Body of pancreas (tissue), 4 donors: ENCODE measurements around the gene MMP25. TPM values are rescaled to one million over a fixed set of nuclear protein-coding genes. Genes with fewer than 3 reads are reported as not detected.

Experiments used
- ATAC-seq: fragments of 150-250 bp; one replicate; pipeline ENCODE4 v1.9.1; 2016
- DNase-seq, 4 donors: peaks; one replicate each; pipeline ENCODE4 v3.0.0-alpha.2; 2019
- H3K27ac ChIP-seq, 4 donors: fragments of 200-600 bp; sonication (generic); 1 replicate in 3 of 4; 2 replicates in 1 of 4; pipeline versions ENCODE4 v1.5.1 to v1.6.1; 2016 to 2019; ENCODE audit warnings: mild to moderate bottlenecking in 1 of 4, mixed read lengths in 1 of 4, moderate library complexity in 1 of 4
- H3K27me3 ChIP-seq, 2 donors: fragments of 200-600 bp; sonication (generic); one replicate each; pipeline ENCODE4 v1.6.0; 2016; ENCODE audit warnings: mild to moderate bottlenecking in 1 of 2
- H3K36me3 ChIP-seq, 2 donors: fragments of 200-600 bp; sonication (generic); replicated peaks in 1 of 2; 2 replicates each; pipeline ENCODE4 v1.5.1; 2016; ENCODE audit warnings: low read depth in 2 of 2; ENCODE audit not compliant: insufficient read depth in 1 of 2
- H3K4me1 ChIP-seq: fragments of 200-600 bp; sonication (generic); one replicate; pipeline ENCODE4 v1.6.0; 2016
- H3K4me3 ChIP-seq, 2 donors: fragments of 200-600 bp; sonication (generic); 1 replicate in 1 of 2; 2 replicates in 1 of 2; pipeline ENCODE4 v1.5.1; 2016 to 2019
- H3K9me3 ChIP-seq, 3 donors: fragments of 200-600 bp; sonication (generic); 1 replicate in 2 of 3; 2 replicates in 1 of 3; pipeline ENCODE4 v1.5.1; 2016
- POLR2A ChIP-seq, 3 donors: fragments of 450-650 bp; IDR thresholded peaks; one replicate each; pipeline ENCODE4 v1.6.1; 2016; ENCODE audit warnings: antibody characterized with exemption in 3 of 3, mild to moderate bottlenecking in 2 of 3
- WGBS, 2 donors: methylation state at CpG; one replicate each; pipeline ENCODE4 v1.1.5; 2017; 5-methylcytosine and 5-hydroxymethylcytosine counted together
- intact Hi-C: fragments of 100-400 bp; cut with DNase I; formaldehyde crosslinking; loops from one replicate; pipeline ENCODE4 v1.15.1; 2023
- total RNA-seq, 2 donors: library from RNA; depleted of rRNA; stranded (reverse); fragments of >200 nt; gene quantifications; one replicate each; pipeline ENCODE4 v1.1.0, GENCODE V29; 2016
- TF ChIP-seq, protein P1 (sequence below), 7 experiments: fragments of 450-650 bp in 4 of 7; fragments of 200-600 bp in 3 of 7; sonication (generic) in 3 of 7; IDR thresholded peaks; one replicate each; pipeline ENCODE4 v1.5.1; 2016 to 2019; ENCODE audit warnings: antibody characterized with exemption in 7 of 7

MMP25 gene
- total RNA-seq, 2 donors from 2014 or later = under 0.01 to 0.99 TPM

DNA sequence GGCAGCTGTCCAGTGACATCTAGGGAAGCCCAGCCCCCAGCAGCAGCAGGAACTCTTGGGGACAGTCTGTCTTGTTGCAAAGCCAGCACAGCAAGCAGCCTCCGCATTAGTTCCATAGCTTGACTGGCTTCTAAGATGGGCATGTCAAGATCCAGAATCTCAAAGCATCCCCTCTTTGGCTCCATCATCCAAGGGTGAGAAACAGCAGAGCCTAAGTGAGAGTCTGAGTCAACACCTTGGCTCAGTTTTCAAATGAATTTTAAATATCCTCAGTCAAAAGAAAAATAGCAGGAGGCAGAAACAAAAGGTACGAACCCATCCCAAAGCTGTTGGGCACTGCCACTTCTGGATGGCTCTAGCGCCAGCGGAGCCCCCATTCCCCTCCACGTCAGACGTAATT, 31.4 kb upstream of the MMP25 start:
- Histone ChIP-seq H3K27me3 (no peaks in the 10 kb centered on the region), H3K4me1 (peaks cover 67% of the 10 kb centered on the region), H3K27ac (no peak overlapping the region), H3K4me3 (no peak overlapping the region), H3K36me3 (no peaks in the 10 kb centered on the region), H3K9me3 (no peaks in the 10 kb centered on the region)
- 88 to 89% methylated on average over 6 of the region's 6 CpGs for WGBS, 2 donors
- DNase-seq = no peak
- intact Hi-C loops = no loop called here
- TF ChIP-seq POLR2A (IDR thresholded peaks at IDR 0.05) = no peak
- TF ChIP-seq, protein P1, sequence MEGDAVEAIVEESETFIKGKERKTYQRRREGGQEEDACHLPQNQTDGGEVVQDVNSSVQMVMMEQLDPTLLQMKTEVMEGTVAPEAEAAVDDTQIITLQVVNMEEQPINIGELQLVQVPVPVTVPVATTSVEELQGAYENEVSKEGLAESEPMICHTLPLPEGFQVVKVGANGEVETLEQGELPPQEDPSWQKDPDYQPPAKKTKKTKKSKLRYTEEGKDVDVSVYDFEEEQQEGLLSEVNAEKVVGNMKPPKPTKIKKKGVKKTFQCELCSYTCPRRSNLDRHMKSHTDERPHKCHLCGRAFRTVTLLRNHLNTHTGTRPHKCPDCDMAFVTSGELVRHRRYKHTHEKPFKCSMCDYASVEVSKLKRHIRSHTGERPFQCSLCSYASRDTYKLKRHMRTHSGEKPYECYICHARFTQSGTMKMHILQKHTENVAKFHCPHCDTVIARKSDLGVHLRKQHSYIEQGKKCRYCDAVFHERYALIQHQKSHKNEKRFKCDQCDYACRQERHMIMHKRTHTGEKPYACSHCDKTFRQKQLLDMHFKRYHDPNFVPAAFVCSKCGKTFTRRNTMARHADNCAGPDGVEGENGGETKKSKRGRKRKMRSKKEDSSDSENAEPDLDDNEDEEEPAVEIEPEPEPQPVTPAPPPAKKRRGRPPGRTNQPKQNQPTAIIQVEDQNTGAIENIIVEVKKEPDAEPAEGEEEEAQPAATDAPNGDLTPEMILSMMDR (IDR thresholded peaks at IDR 0.05) = no peak
- ATAC-seq = no peak

DNA sequence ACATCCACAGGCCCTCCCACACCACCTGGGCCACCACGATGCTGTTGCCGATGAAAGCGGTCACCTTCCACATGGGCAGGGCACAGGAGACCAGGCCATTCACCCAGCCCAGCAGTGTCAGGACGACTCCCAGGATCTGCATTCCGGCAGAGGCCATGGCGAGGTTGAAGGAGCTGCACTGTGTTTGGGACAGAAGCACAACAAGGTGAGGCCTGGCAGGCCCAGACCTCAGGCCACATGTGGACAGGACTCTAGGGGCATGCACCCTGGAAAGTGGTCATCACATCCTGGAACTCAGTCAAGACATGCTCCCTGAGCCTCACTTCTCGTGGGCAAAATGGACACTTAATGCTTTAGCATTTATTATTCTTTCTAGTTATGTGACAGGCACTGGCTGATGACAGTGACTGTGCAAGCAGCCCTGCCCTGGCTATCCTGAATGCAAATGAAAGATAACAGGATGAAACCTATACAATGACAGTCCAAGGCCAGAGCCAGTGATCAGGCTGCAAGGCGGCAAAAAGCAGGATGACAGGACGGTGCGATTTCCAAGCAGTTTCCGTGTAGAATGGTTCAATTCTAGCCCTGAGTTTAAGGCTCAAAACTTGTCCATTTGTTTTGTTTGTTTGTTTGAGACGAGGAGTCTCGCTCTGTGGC, 30.4 kb upstream of the MMP25 start:
- WGBS, 2 donors = 84 to 93% methylated on average over 7 to 11 of the region's 13 CpGs
- Histone ChIP-seq H3K27ac (no peak overlapping the region), H3K4me3 (no peak overlapping the region), H3K36me3 (no peaks in the 10 kb centered on the region), H3K4me1 (peaks cover 60% of the 10 kb centered on the region), H3K9me3 (no peaks in the 10 kb centered on the region), H3K27me3 (no peaks in the 10 kb centered on the region)
- no peak for TF ChIP-seq POLR2A (IDR thresholded peaks at IDR 0.05)
- TF ChIP-seq, protein P1 (IDR thresholded peaks at IDR 0.05) = no peak
- no peak for ATAC-seq
- no peak for DNase-seq
- intact Hi-C loops = no loop called here

DNA sequence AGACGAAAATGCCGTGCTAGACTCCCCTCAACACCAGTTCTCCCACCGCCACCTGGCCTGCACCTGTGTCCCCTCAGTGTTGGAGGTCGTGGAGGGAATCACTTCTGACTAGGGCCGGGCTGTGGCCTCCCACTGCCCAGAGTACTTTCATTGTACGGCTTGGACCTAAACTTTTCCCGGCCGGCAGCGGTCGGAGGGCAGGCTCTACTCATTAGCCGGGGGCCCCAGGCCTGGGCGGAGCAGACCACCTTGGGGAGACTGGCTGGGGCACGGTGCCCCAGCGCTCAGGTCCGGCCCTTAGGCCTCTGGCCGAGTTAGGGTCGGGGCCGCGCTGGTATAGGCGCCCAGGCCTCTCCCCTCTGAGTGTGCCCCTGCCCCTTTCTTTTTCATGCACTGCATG, 29.0 kb upstream of the MMP25 start:
- ATAC-seq = no peak
- H3K36me3 ChIP-seq = no peaks in the 10 kb centered on the region
- peaks cover 58% of the 10 kb centered on the region for H3K4me1 ChIP-seq
- H3K9me3 ChIP-seq = no peaks in the 10 kb centered on the region
- no peak overlapping the region for H3K4me3 ChIP-seq
- H3K27ac ChIP-seq = no peak overlapping the region
- 76 to 96% methylated on average over 12 to 20 of the region's 20 CpGs for WGBS, 2 donors
- no peak for DNase-seq
- TF ChIP-seq, protein P1 (IDR thresholded peaks at IDR 0.05) = no peak
- no peak for TF ChIP-seq POLR2A (IDR thresholded peaks at IDR 0.05)
- H3K27me3 ChIP-seq = no peaks in the 10 kb centered on the region
- intact Hi-C loops = no loop called here

DNA sequence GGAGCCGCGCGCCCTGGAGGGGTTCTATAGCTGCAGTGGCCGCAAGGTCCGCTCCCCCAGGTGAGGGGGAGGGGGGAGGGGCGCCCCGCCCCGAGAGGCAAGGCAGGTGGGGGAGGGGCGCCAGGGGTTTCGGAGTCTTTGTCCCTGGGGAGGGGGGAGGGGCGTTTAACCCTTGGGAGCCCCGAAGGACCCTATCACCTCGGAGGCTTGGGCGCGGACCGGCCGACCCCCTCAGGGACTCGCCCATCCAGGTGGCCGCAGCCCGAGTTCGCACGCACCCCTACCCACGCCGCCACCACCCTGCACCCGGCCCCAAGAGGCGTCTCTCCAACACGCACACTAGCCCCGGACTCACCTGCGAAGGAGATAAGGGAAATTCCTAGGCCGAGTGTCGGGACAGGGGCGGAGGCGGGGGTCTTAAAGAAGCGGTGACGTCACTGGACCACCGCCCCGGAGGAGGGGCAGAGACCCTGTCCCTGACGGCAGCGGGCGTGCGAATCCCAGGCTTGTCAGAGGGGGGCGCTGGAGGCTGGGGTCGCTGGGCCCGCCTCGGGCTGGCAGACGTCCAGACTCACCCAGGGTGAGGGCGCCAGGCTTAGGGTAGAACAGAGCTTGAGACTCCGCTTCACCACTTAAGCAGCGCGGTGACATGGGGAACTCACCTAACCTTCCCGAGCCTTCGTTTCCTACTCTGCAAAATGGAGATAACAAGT, 28.4 kb upstream of the MMP25 start, which contains the start of gene CLDN6:
Gene CLDN6, minus strand, starts transcription at position 390 of the 713 bp plus-strand sequence. CDS start 2,162 bp downstream, outside the sequence.
- no peak within 1 kb of the TSS for H3K27ac ChIP-seq
- DNase-seq = peak in 3 of 4 donors; percentile 45 to 53 (median 50)
- no peak within 1 kb of the TSS for H3K4me3 ChIP-seq
- no peak for ATAC-seq
- no peaks in the 10 kb centered on the region for H3K9me3 ChIP-seq
- WGBS, 2 donors = 9 to 14% methylated on average over 16 to 52 of the region's 52 CpGs
- H3K27me3 ChIP-seq = no peaks in the 10 kb centered on the region
- H3K36me3 ChIP-seq = no peaks in the 10 kb centered on the region
- intact Hi-C loops = no loop called here
- peaks cover 58% of the 10 kb centered on the region for H3K4me1 ChIP-seq
- no peak for TF ChIP-seq POLR2A (IDR thresholded peaks at IDR 0.05)
- TF ChIP-seq, protein P1 (IDR thresholded peaks at IDR 0.05) = peak in 4 of 7 experiments; percentile 6 to 32 (median 16)
